Caco-2 (cell line): Measurements from ENCODE around the gene TEX9. TPM values are rescaled to one million over a fixed set of nuclear protein-coding genes. Genes with fewer than 3 reads are reported as not detected.
"Not testable (repeated sequence)": the region's sequence is repeated elsewhere in the genome, so short reads cannot be mapped to it uniquely, and the experiment has no call there.

ENCODE experiments used
- BruUV-seq: library from RNA; stranded (reverse); fragments of 400-500 nt; replicated peaks from 2 replicates; lab custom pipeline; 2021; lab: Mats Ljungman, UMichigan
- CTCF ChIA-PET: fragments of 300-600 bp; sonication (Branson Sonifier 250); formaldehyde crosslinking; loops from one replicate; lab custom pipeline; 2022; ENCODE audit warnings: antibody characterized with exemption; lab: Charles Lee
- POLR2A ChIA-PET: fragments of 300-600 bp; sonication (Branson Sonifier 250); formaldehyde crosslinking; loops from one replicate; lab custom pipeline; 2022; ENCODE audit warnings: antibody characterized with exemption; lab: Charles Lee
- DNase-seq, 2 experiments: peaks; one replicate each; pipeline versions ENCODE4 v3.0.0 to v3.0.0-alpha.2; 2020 to 2022
- H3K27me3 ChIP-seq: replicated peaks from 2 replicates; pipeline ENCODE4 v1.6.0; 2011; ENCODE audit warnings: low read length; ENCODE audit not compliant: control insufficient read depth, insufficient read depth
- H3K36me3 ChIP-seq: 2 replicates; pipeline ENCODE4 v1.5.1; 2011; ENCODE audit warnings: low read length; ENCODE audit not compliant: control insufficient read depth, insufficient read depth
- H3K4me1 ChIP-seq: fragments of 250-450 bp; sonication (Bioruptor Pico); 2 replicates; pipeline ENCODE4 v1.5.1; 2020; ENCODE audit warnings: mild to moderate bottlenecking
- H3K4me3 ChIP-seq: 2 replicates; pipeline ENCODE4 v1.5.1; 2011; ENCODE audit warnings: low read depth, mild to moderate bottlenecking, control low read depth, low read length
- H3K9me3 ChIP-seq: fragments of 250-450 bp; sonication (Bioruptor Pico); 2 replicates; pipeline ENCODE4 v1.5.1; 2020; ENCODE audit warnings: mild to moderate bottlenecking, moderate library complexity
- H3K27ac Mint-ChIP-seq: one replicate; pipeline ENCODE4 v1.8.0; 2022; ENCODE audit warnings: mixed read lengths; ENCODE audit not compliant: unreplicated experiment
- H3K27me3 Mint-ChIP-seq: one replicate; pipeline ENCODE4 v1.8.0; 2022; ENCODE audit warnings: mixed read lengths; ENCODE audit not compliant: insufficient read depth, unreplicated experiment
- H3K36me3 Mint-ChIP-seq: one replicate; pipeline ENCODE4 v1.8.0; 2022; ENCODE audit warnings: mild to moderate bottlenecking, mixed read lengths; ENCODE audit not compliant: insufficient read depth, unreplicated experiment
- H3K4me1 Mint-ChIP-seq: one replicate; pipeline ENCODE4 v1.8.0; 2022; ENCODE audit warnings: low read depth, mixed read lengths; ENCODE audit not compliant: unreplicated experiment
- H3K4me3 Mint-ChIP-seq: one replicate; pipeline ENCODE4 v1.8.0; 2022; ENCODE audit warnings: mild to moderate bottlenecking, moderate library complexity, mixed read lengths; ENCODE audit not compliant: unreplicated experiment
- H3K9me3 Mint-ChIP-seq: one replicate; pipeline ENCODE4 v1.8.0; 2022; ENCODE audit warnings: mixed read lengths; ENCODE audit not compliant: unreplicated experiment
- CTCF ChIP-seq, 2 experiments: fragments of 200-600 bp in 1 of 2; IDR thresholded peaks; 1 replicate in 1 of 2; 2 replicates in 1 of 2; pipeline versions ENCODE4 v1.5.1 to v1.8.0; 2011 to 2022; ENCODE audit warnings: antibody characterized with exemption in 1 of 2, control low read depth in 1 of 2, inconsistent platforms in 1 of 2, low read depth in 1 of 2, low read length in 1 of 2, mild to moderate bottlenecking in 1 of 2, moderate library complexity in 1 of 2; ENCODE audit not compliant: insufficient read depth in 1 of 2, severe bottlenecking in 1 of 2, unreplicated experiment in 1 of 2
- intact Hi-C: fragments of 100-400 bp; cut with micrococcal nuclease; formaldehyde crosslinking; loops from one replicate; pipeline ENCODE4 v1.10.0; 2022; ENCODE audit not compliant: unreplicated experiment
- total RNA-seq: library from RNA; stranded (reverse); gene quantifications from 2 replicates; pipeline ENCODE4 v1.2.3, GENCODE V29; 2022

TEX9 gene
- total RNA-seq, 1 experiment from 2014 or later = 1.9 TPM

- Histone ChIP-seq H3K36me3 (no peaks in the 10 kb centered on the region), H3K9me3 (no peaks in the 10 kb centered on the region), H3K27me3 (no peaks in the 10 kb centered on the region), H3K4me3 (no peak overlapping the region), H3K4me1 (no peaks in the 10 kb centered on the region)
- Mint-ChIP-seq H3K36me3 (no peaks in the 10 kb centered on the region), H3K4me3 (no peak overlapping the region), H3K27me3 (no peaks in the 10 kb centered on the region), H3K4me1 (no peaks in the 10 kb centered on the region), H3K9me3 (no peaks in the 10 kb centered on the region), H3K27ac (no peak overlapping the region)
- TF ChIP-seq CTCF (IDR thresholded peaks at IDR 0.05; ENCODE audit: insufficient read depth in 1 of 2, low read depth in 1 of 2, low read length in 1 of 2, severe bottlenecking in 1 of 2, unreplicated experiment in 1 of 2) = no peak
- no peak for DNase-seq
- no TSS peak for BruUV-seq
- ChIA-PET CTCF (no interaction called here), POLR2A (no interaction called here)
- intact Hi-C loops = no loop called here
Measured at GRCh38 chr15:56410721-56411120, 45.5 kb downstream of the TEX9 start.

- intact Hi-C loops = no loop called here
- ChIA-PET POLR2A (no interaction called here), CTCF (no interaction called here)
- H3K9me3 ChIP-seq = no peaks in the 10 kb centered on the region
- no peaks in the 10 kb centered on the region for H3K4me1 ChIP-seq
- Mint-ChIP-seq H3K27me3 (no peaks in the 10 kb centered on the region), H3K9me3 (no peaks in the 10 kb centered on the region), H3K27ac (no peak overlapping the region), H3K4me3 (no peak overlapping the region), H3K4me1 (no peaks in the 10 kb centered on the region), H3K36me3 (no peaks in the 10 kb centered on the region)
- BruUV-seq = no TSS peak
- no peak for DNase-seq
- no peak for TF ChIP-seq CTCF (IDR thresholded peaks at IDR 0.05; ENCODE audit: insufficient read depth in 1 of 2, low read depth in 1 of 2, low read length in 1 of 2, severe bottlenecking in 1 of 2, unreplicated experiment in 1 of 2)
- no peaks in the 10 kb centered on the region for H3K27me3 ChIP-seq
- no peak overlapping the region for H3K4me3 ChIP-seq
- no peaks in the 10 kb centered on the region for H3K36me3 ChIP-seq
Measured at GRCh38 chr15:56411122-56411749, 46.0 kb downstream of the TEX9 start.

- H3K9me3 Mint-ChIP-seq, H3K9me3 ChIP-seq, H3K27me3 Mint-ChIP-seq, DNase-seq, H3K36me3 Mint-ChIP-seq, H3K27ac Mint-ChIP-seq, H3K4me1 ChIP-seq, H3K4me3 ChIP-seq, POLR2A ChIA-PET, H3K27me3 ChIP-seq, H3K4me1 Mint-ChIP-seq, intact Hi-C loops, H3K4me3 Mint-ChIP-seq, CTCF ChIA-PET, BruUV-seq, H3K36me3 ChIP-seq: not testable (repeated sequence)
Measured at GRCh38 chr15:56413114-56413733, 48.0 kb downstream of the TEX9 start.
